GM21390 (cell line): ENCODE data around the gene ZNF664.

Source experiments
- ATAC-seq: cut with Tn5 transposase; IDR thresholded peaks from one replicate; pipeline ENCODE4 v1.9.1; 2021; ENCODE audit not compliant: unreplicated experiment

Gene ZNF664

GRCh38 chr12:124030008-124030407 lies 57.0 kb downstream of the ZNF664 start:
- no peak for ATAC-seq

- no peak for ATAC-seq
Observed at GRCh38 chr12:124030510-124030909, 57.5 kb downstream of the ZNF664 start.

- no peak for ATAC-seq
Observed at GRCh38 chr12:124031058-124031457, 58.0 kb downstream of the ZNF664 start.

GRCh38 chr12:124032265-124032886 lies 59.4 kb downstream of the ZNF664 start:
- no peak for ATAC-seq

GRCh38 chr12:124033859-124034258 lies 60.8 kb downstream of the ZNF664 start:
- no peak for ATAC-seq

GRCh38 chr12:124034297-124034696 lies 61.3 kb downstream of the ZNF664 start:
- ATAC-seq, result no peak

GRCh38 chr12:124035163-124035562 lies 62.1 kb downstream of the ZNF664 start:
- ATAC-seq, result no peak

GRCh38 chr12:124036171-124036598 lies 63.2 kb downstream of the ZNF664 start:
- ATAC-seq, result no peak

GRCh38 chr12:124036657-124037109 lies 63.7 kb downstream of the ZNF664 start:
- ATAC-seq, result no peak

- no peak for ATAC-seq
Observed at GRCh38 chr12:124037331-124037730, 64.3 kb downstream of the ZNF664 start.

- no peak for ATAC-seq
Observed at GRCh38 chr12:124039276-124039675, 66.3 kb downstream of the ZNF664 start.

GRCh38 chr12:124040291-124040690 lies 67.3 kb downstream of the ZNF664 start:
- no peak for ATAC-seq

GRCh38 chr12:124040737-124041136 lies 67.7 kb downstream of the ZNF664 start:
- no peak for ATAC-seq

GRCh38 chr12:124041907-124042306 lies 68.9 kb downstream of the ZNF664 start:
- no peak for ATAC-seq

GRCh38 chr12:124044021-124044420 lies 71.0 kb downstream of the ZNF664 start:
- no peak for ATAC-seq

- no peak for ATAC-seq
Observed at GRCh38 chr12:124044809-124045321, 71.8 kb downstream of the ZNF664 start.

- no peak for ATAC-seq
Observed at GRCh38 chr12:124045671-124046455, 72.8 kb downstream of the ZNF664 start.

GRCh38 chr12:124046456-124046740 lies 73.4 kb downstream of the ZNF664 start:
- ATAC-seq, result no peak

GRCh38 chr12:124047045-124047566 lies 74.1 kb downstream of the ZNF664 start:
- no peak for ATAC-seq

- no peak for ATAC-seq
Observed at GRCh38 chr12:124049451-124050094, 76.6 kb downstream of the ZNF664 start.

GRCh38 chr12:124053851-124054250 lies 80.8 kb downstream of the ZNF664 start:
- no peak for ATAC-seq

- ATAC-seq, result no peak
Observed at GRCh38 chr12:124055066-124055465, 82.1 kb downstream of the ZNF664 start.
